Measurements from ENCODE around the gene OPN1MW2.
"Not testable (repeated sequence)": the region's sequence is repeated elsewhere in the genome, so short reads cannot be mapped to it uniquely, and the experiment has no call there.

GRCh38 chrX:154239982-154240503 is 20.5 kb downstream of the OPN1MW2 start:
- not testable (repeated sequence) for TF ChIP-seq CTCF (IDR thresholded peaks at IDR 0.05); POLR2AphosphoS5 (IDR thresholded peaks at IDR 0.05; ENCODE audit: low read depth, low read length); TCF7L2 (IDR thresholded peaks at IDR 0.05; ENCODE audit: low read depth, low read length); REST (IDR thresholded peaks at IDR 0.05; ENCODE audit: insufficient read depth in 1 of 2, low read depth in 2 of 2, low read length in 1 of 2); SIN3A (IDR thresholded peaks at IDR 0.05; ENCODE audit: borderline replicate concordance, insufficient read depth, low read depth, low read length)
